Prostate gland (tissue), 2 donors: ENCODE data around the gene FTMT. TPM values are rescaled to one million over a fixed set of nuclear protein-coding genes. Genes with fewer than 3 reads are reported as not detected.

ENCODE experiments used
- DNase-seq: peaks from one replicate; pipeline ENCODE4 v3.0.0-alpha.2; 2019; ENCODE audit warnings: low spot score
- H3K27ac ChIP-seq, 2 donors: fragments of 200-600 bp; sonication (generic); 2 replicates each; pipeline ENCODE4 v1.5.1; 2017 to 2019
- H3K27me3 ChIP-seq: fragments of 200-600 bp; sonication (generic); replicated peaks from 2 replicates; pipeline ENCODE4 v1.5.1; 2019; ENCODE audit not compliant: insufficient read depth
- H3K36me3 ChIP-seq, 2 donors: fragments of 200-600 bp; sonication (generic); 1 replicate in 1 of 2; 2 replicates in 1 of 2; pipeline versions ENCODE4 v1.5.1 to v1.8.1; 2017 to 2019
- H3K4me1 ChIP-seq: fragments of 200-600 bp; sonication (generic); replicated peaks from 2 replicates; pipeline ENCODE4 v1.5.1; 2019
- H3K4me3 ChIP-seq, 2 donors: fragments of 200-600 bp; sonication (generic); 2 replicates each; pipeline ENCODE4 v1.5.1; 2017 to 2019
- H3K9me3 ChIP-seq: fragments of 200-600 bp; sonication (generic); 2 replicates; pipeline ENCODE4 v1.5.1; 2017
- POLR2A ChIP-seq: fragments of 450-650 bp; IDR thresholded peaks from one replicate; pipeline ENCODE4 v1.6.1; 2016; ENCODE audit warnings: antibody characterized with exemption, mild to moderate bottlenecking
- POLR2AphosphoS5 ChIP-seq: sonication (generic); formaldehyde crosslinking; IDR thresholded peaks from one replicate; pipeline ENCODE4 v1.6.1; 2017; ENCODE audit warnings: antibody characterized with exemption
- intact Hi-C: fragments of 100-400 bp; cut with DNase I; formaldehyde crosslinking; loops from one replicate; pipeline ENCODE4 v1.14.2; 2022
- total RNA-seq, 2 donors: library from RNA; depleted of rRNA; stranded (reverse); fragments of >200 nt; gene quantifications; one replicate each; pipeline ENCODE4 v1.1.0, GENCODE V29; 2016
- TF ChIP-seq, protein P1 (sequence below), 4 experiments: fragments of 200-600 bp in 2 of 4; fragments of 450-650 bp in 2 of 4; sonication (generic) in 2 of 4; IDR thresholded peaks; 1 replicate in 3 of 4; 2 replicates in 1 of 4; pipeline ENCODE4 v1.5.1; 2016 to 2019; ENCODE audit warnings: antibody characterized with exemption in 4 of 4, mild to moderate bottlenecking in 2 of 4, moderate library complexity in 2 of 4

FTMT gene
- total RNA-seq, 2 donors from 2014 or later, result 3.9 TPM; not detected in 1

DNA sequence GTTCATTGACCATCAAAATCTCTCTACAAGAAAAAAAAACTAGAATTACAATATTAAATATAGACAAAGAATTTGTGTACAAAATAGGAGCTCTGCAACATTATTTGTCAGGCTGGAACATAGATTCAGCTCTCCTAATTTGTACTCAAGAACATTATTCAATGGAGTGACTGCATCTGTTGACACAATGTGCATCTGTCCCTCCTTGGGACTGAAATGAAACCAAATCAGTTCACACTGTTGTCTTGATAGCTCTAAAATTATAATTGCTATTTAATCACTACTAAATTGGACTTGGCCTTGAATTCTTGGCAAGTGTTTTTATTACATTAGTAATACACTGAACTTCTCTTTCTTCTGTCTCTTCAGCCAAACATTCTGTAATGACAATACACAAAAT lies 47.7 kb downstream of the FTMT start:
- DNase-seq, result no peak
- H3K36me3 ChIP-seq, result no peaks in the 10 kb centered on the region
- no peak overlapping the region for H3K4me3 ChIP-seq
- TF ChIP-seq, protein P1, sequence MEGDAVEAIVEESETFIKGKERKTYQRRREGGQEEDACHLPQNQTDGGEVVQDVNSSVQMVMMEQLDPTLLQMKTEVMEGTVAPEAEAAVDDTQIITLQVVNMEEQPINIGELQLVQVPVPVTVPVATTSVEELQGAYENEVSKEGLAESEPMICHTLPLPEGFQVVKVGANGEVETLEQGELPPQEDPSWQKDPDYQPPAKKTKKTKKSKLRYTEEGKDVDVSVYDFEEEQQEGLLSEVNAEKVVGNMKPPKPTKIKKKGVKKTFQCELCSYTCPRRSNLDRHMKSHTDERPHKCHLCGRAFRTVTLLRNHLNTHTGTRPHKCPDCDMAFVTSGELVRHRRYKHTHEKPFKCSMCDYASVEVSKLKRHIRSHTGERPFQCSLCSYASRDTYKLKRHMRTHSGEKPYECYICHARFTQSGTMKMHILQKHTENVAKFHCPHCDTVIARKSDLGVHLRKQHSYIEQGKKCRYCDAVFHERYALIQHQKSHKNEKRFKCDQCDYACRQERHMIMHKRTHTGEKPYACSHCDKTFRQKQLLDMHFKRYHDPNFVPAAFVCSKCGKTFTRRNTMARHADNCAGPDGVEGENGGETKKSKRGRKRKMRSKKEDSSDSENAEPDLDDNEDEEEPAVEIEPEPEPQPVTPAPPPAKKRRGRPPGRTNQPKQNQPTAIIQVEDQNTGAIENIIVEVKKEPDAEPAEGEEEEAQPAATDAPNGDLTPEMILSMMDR (IDR thresholded peaks at IDR 0.05), result no peak
- TF ChIP-seq POLR2A (no peak), POLR2AphosphoS5 (no peak)
- no peaks in the 10 kb centered on the region for H3K27me3 ChIP-seq
- no peak overlapping the region for H3K27ac ChIP-seq
- no peaks in the 10 kb centered on the region for H3K9me3 ChIP-seq
- no peaks in the 10 kb centered on the region for H3K4me1 ChIP-seq
- intact Hi-C loops, result no loop called here

Other genes with a start within 250 kb of the FTMT start
- gene SRFBP1, start 110.1 kb downstream of the FTMT start, total RNA-seq, result 10 to 100 TPM; 11.5 to 12.6 TPM
- gene LOX, start 226.4 kb downstream of the FTMT start, total RNA-seq, result 1 to 10 TPM; 2.8 to 9.1 TPM